Medulla oblongata (tissue), 1 donor: ENCODE measurements around the gene RBM47.

ENCODE experiments used
- DNase-seq: peaks from one replicate; pipeline ENCODE4 v3.0.0-alpha.2; 2015; ENCODE audit errors: extremely low spot score

The RBM47 gene

GRCh38 chr4:40623707-40624106 is 6.0 kb downstream of the RBM47 start:
- no peak for DNase-seq

- no peak for DNase-seq
Measured at GRCh38 chr4:40622913-40623312, 6.8 kb downstream of the RBM47 start.

- peak; percentile 79 for DNase-seq
Measured at GRCh38 chr4:40621592-40622512, 7.8 kb downstream of the RBM47 start.

- DNase-seq, result no peak
Measured at GRCh38 chr4:40621229-40621591, 8.5 kb downstream of the RBM47 start.

DNA sequence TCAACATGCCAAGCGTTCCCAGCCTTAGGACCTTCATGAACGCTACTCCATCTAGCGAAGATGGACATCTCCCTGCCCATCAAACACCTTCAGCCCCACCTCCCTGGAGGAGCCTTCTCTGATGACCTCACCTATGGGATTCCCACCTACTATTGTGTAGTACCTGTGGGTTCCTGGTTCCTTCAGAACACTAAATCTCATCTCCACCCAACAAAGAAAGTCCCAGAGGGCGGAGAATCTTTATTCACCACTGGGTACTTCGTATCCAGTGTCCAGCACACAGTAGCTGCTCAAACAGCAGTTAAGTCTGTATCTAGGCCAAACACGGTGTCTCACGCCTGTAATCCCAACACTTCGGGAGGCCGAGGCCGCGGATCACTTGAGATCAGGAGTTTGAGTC is 10.1 kb downstream of the RBM47 start:
- DNase-seq, result no peak

DNA sequence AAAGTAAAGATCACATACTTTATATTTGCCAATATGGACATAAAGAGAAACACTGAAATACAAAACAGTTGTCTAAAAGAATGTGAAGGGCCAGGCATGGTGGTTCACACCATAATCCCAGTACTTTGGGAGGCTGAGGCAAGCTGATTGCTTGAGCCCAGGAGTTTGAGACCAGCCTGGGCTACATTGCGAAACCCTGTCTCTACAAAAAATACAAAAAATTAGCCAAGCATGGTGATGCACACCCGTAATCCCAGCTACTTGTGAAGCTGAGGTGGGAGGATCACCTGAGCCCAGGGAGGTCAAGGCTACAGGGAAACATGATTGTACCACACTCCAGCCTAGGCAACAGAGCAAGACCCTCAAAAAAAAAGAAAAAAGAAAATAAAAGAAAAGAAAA is 11.8 kb downstream of the RBM47 start:
- no peak for DNase-seq

DNA sequence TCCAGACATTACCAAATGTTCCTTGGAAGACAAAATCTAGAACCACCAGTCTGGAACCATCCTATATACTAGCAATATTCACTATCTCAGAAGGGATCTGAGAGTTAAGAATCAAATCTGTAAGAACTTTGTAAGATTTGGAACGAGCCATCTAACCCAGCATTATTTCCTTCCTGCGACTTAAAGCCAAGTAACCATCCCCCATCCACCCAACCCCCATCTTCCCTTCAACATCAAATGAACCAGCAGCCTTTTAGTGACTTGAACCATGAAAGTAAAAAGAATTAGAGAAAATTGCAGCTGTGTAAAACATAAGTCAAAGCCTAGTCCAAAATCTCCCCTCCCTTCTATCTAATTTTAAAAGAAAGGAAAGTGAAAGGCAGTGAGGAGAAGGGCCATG is 15.6 kb downstream of the RBM47 start:
- no peak for DNase-seq

DNA sequence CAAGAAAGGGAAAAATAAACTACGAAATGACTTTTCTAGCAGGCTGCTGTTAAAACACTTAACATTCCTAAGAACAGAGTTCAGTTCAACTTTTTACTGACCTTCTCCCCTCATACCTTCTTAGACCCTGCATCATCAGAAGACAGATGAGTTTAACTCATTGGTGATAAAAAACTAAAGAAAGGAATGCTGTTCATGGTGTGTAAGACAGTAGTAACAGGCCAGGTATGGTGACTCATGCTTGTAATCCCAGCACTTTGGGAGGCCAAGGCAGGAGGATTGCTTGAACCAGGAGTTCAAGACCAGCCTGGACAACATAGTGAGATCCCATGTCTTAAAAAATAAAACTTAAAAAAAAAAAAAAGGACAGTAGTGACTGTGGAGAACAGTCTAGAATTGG is 16.2 kb downstream of the RBM47 start:
- no peak for DNase-seq

- no peak for DNase-seq
Measured at GRCh38 chr4:40612831-40613230, 16.8 kb downstream of the RBM47 start.

GRCh38 chr4:40612283-40612682 is 17.4 kb downstream of the RBM47 start:
- no peak for DNase-seq

DNA sequence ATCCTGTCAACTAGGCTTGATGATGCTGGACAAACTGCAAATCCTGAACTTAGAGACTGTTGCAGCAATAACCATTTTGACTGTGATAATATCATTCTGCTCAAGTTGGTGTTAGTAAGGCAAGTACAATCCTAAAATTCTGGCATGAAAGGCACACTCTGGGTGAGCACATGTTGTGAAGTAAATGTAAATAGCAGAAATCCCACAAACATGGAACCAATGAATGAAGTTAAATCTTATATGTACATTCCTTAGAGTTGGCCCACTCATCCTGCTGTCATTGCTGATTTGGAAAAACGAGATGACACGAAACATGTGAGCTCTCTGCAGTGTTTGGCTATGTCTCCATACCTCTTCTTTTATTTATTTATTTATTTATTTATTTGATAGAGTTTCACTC is 21.0 kb downstream of the RBM47 start:
- DNase-seq, result no peak

GRCh38 chr4:40607221-40607620 is 22.4 kb downstream of the RBM47 start:
- DNase-seq, result no peak

- DNase-seq, result no peak
Measured at GRCh38 chr4:40606239-40606767, 23.4 kb downstream of the RBM47 start.

DNA sequence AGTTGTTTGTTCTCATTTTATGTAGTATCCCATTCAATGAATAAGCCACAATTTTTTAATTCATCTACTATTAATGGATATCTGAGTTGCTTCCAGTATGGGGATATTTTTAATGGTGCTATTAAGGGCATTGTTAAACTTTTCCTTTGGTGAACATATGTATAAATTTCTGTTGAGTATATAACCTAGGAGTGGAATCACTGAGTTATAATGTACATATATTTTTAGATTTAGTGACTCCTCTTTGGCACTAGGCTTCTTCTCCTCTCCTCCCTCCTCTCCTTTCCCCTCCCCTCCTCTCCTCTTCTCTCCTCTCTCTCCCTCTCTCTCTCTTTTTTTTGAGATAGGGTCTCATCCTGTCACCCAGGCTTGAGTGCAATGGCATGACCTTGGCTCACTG is 26.4 kb downstream of the RBM47 start:
- DNase-seq, result no peak

DNA sequence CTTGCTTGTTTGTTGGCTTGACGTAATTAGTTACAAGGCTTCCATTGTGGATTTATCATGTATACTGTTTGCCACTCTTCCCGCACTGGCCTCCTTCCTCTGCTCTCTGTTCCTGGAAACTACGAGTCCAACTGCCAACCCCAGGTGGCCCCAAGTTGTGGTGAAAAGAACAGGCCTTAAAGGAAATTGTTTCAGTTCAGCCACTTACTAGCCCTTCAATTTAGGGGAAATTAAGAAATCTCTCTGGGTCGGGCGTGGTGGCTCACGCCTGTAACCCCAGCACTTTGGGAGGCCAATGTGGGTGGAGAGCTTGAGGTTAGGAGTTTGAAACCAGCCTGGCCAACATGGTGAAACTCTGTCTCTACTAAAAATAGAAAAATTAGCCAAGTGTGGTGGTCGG is 28.0 kb downstream of the RBM47 start:
- no peak for DNase-seq

DNA sequence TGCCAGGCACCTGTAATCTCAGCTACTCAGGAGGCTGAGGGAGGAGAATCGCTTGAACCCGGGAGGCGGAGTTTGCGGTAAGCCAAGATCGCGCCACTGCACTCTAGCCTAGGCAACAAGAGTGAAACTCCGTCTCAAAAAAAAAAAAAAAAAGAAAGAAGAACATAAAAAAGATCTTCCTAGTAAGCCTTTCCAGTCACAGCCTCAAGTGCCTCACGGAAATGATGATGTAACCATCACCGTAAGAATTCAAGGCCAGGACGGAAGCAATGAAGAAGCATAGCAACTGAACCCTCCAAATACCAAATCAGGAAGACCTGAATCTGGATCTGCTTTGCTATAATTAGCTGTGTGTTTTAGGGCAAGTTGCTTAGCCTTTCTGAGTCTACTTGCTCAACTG is 28.8 kb downstream of the RBM47 start:
- DNase-seq, result no peak

DNA sequence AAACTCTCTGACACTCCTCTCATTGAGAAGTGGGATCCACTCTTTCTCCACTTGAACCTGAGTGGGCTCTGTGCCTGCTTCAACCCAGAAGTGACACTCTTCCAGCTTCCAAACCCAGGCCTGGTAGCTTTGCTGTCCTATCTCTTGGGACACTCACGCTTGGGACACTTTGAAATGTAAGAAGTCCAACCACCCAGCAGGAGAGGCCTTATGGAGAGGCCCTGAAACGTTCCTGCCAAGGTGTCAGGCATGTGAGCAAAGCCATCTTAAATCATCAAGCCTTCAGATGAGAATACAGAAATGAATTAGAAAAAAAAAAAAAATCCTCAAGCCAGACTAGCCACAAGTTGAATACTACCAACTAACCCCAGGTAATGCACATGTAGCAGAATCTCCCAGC is 30.2 kb downstream of the RBM47 start:
- no peak for DNase-seq

DNA sequence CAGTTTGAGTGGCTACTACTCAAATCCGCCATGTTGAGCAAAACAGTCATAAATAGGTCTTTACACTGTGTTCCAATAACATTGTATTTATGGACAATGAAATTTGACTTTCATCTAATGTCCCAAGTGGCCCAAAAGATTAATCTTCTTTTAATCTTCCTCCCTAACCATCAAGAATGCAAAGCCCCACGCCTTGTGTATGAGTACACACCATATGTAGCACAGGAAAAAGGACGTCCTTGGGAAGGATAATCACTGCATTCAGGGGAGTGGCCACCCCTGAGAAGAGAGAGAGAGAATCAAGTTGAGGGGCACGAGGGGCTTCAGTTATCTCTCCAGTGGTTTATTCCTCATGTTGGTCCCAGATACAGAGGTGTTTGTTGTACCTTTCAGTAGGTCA is 33.1 kb downstream of the RBM47 start:
- no peak for DNase-seq

- no peak for DNase-seq
Measured at GRCh38 chr4:40595981-40596380, 33.7 kb downstream of the RBM47 start.

- no peak for DNase-seq
Measured at GRCh38 chr4:40594261-40595178, 35.1 kb downstream of the RBM47 start.

DNA sequence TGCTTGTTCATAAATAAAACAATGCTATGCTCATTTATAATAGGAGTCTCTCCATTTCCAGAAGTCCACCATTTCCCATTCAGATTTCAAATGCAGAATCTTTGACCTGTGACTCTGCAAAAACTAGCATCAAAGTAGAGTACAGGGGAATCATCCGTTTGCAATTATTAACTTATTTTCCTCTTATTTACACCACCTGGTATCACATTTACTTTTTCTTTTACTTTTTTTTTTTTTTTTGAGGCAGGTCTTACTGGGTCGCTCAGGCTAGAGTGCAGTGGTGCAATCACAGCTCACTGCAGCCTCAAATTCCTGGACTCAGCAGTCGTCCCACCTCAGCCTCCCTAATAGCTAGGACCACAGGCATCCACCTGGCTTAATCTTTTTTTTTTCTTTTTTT is 37.6 kb downstream of the RBM47 start:
- DNase-seq, result no peak

DNA sequence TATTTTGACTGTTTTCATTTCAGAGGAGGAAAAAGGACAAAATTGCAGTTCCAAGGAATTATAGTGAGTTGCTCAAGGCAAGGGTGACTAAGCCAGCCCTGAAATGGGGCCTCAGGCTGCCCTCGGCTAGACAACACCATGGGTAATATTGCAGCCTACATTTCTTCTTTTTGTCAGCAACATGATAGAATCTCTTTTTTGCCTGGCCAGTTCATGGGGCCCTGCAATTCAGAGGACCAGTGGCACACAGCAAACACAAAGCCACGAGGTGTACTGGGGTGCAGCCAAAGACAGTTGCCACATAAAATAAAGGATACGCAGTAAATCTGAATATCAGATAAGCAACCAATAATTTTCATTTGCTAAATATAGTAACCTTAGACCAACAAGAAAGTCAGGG is 41.8 kb downstream of the RBM47 start:
- DNase-seq, result no peak

DNA sequence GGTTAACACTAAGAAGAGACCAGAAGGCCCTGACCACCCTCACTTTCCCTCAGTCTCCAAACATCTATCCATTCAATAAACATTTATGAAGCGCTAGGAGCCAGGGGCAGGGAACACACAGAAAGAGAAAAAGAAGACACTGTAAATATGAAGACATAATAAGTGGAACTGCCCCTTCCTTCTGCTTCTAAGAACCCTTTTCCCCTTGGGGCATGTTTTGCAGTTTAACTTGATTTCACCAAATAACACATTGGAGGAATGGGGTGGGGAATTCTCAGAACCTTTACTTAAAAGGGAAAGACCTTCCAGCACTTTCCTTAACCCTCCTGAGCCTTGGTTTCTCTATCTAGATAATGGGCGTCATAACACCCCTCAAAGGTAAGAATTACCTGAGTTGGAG is 42.3 kb downstream of the RBM47 start:
- no peak for DNase-seq
